ENCODE data around the gene RAB24.

The RAB24 gene

DNA sequence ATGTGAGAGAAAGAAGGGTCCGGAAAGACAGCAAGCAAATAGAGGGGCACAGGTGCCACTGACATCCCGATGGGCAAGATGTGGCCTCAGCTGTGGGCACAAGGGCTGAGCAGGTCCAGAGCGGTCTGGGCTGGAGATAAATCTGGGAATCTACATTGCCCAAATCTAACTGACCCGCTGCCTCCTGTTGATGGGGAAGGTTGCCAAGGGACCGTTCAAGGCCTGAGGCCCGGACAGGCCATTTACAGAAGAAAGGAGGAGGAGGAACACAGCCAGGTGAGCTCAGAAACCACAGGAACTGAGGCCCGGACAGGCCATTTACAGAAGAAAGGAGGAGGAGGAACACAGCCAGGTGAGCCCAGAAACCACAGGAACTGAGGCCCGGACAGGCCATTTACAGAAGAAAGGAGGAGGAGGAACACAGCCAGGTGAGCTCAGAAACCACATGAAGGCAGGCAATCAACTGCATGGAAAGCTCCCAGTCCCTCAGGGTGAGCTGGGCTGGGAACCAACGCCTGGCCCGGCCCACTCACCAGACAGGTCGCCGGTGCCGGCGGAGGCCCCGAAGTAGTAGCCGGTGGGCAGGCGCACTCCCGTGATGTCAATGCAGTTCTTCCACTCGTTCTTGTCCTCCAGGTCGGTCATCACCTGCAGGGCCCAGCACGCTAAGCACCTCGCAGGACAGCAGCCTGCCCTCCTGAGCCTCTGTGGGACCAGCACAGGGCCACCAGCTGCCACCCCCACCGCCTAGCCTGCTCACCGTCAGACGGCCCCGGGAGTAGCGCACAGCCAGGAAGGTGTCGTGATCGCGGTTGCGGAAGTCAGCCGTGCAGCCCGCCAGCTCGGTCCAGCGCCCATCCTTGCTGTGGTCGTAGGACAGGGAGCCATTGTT, 33.3 kb upstream of the RAB24 start:
- TF ChIP-seq, protein P1, sequence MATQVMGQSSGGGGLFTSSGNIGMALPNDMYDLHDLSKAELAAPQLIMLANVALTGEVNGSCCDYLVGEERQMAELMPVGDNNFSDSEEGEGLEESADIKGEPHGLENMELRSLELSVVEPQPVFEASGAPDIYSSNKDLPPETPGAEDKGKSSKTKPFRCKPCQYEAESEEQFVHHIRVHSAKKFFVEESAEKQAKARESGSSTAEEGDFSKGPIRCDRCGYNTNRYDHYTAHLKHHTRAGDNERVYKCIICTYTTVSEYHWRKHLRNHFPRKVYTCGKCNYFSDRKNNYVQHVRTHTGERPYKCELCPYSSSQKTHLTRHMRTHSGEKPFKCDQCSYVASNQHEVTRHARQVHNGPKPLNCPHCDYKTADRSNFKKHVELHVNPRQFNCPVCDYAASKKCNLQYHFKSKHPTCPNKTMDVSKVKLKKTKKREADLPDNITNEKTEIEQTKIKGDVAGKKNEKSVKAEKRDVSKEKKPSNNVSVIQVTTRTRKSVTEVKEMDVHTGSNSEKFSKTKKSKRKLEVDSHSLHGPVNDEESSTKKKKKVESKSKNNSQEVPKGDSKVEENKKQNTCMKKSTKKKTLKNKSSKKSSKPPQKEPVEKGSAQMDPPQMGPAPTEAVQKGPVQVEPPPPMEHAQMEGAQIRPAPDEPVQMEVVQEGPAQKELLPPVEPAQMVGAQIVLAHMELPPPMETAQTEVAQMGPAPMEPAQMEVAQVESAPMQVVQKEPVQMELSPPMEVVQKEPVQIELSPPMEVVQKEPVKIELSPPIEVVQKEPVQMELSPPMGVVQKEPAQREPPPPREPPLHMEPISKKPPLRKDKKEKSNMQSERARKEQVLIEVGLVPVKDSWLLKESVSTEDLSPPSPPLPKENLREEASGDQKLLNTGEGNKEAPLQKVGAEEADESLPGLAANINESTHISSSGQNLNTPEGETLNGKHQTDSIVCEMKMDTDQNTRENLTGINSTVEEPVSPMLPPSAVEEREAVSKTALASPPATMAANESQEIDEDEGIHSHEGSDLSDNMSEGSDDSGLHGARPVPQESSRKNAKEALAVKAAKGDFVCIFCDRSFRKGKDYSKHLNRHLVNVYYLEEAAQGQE (IDR thresholded peaks at IDR 0.05; ENCODE audit: low read depth), result no peak
- TF ChIP-seq RAD21 (IDR thresholded peaks at IDR 0.05; ENCODE audit: low read depth), result no peak

DNA sequence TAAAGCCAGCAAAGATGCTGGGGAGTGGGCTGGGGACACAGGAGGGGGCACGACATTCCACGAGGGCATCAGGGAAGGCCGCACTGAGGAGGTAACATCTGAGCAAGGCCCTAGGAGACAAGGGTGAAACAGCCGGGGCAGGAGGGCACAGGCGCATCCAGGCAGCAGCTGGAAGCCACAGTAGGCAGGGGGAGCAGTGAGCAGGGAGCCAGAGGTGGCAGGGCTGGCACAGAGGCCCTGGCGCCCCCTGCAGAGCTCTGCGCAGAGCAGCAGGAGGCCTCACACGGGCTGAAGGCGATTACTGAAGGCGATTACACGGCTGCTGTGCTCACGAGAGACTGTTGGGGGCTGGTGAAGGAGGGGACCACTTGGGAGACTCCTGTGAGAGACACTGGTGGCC, 32.6 kb upstream of the RAB24 start:
- TF ChIP-seq RAD21 (IDR thresholded peaks at IDR 0.05; ENCODE audit: low read depth) (no peak), EGR1 (IDR thresholded peaks at IDR 0.05) (no peak), EP300 (IDR thresholded peaks at IDR 0.05; ENCODE audit: borderline replicate concordance) (no peak), TEAD4 (IDR thresholded peaks at IDR 0.05) (no peak), TAF1 (IDR thresholded peaks at IDR 0.05; ENCODE audit: low read depth) (no peak), YY1 (IDR thresholded peaks at IDR 0.05; ENCODE audit: low read depth) (no peak), TCF12 (IDR thresholded peaks at IDR 0.05; ENCODE audit: low read depth) (no peak), ZBTB7A (IDR thresholded peaks at IDR 0.05; ENCODE audit: low read depth) (no peak), NFIC (IDR thresholded peaks at IDR 0.05) (no peak), FOXM1 (IDR thresholded peaks at IDR 0.05; ENCODE audit: borderline replicate concordance, low read depth) (no peak), CEBPB (IDR thresholded peaks at IDR 0.05) (no peak), CREB1 (IDR thresholded peaks at IDR 0.05; ENCODE audit: low read depth) (no peak)
- TF ChIP-seq, protein P1 (IDR thresholded peaks at IDR 0.05; ENCODE audit: low read depth), result no peak
- TF ChIP-seq, protein P2, sequence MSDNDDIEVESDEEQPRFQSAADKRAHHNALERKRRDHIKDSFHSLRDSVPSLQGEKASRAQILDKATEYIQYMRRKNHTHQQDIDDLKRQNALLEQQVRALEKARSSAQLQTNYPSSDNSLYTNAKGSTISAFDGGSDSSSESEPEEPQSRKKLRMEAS (IDR thresholded peaks at IDR 0.05), result no peak
- TF ChIP-seq, protein P3, sequence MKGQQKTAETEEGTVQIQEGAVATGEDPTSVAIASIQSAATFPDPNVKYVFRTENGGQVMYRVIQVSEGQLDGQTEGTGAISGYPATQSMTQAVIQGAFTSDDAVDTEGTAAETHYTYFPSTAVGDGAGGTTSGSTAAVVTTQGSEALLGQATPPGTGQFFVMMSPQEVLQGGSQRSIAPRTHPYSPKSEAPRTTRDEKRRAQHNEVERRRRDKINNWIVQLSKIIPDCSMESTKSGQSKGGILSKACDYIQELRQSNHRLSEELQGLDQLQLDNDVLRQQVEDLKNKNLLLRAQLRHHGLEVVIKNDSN (IDR thresholded peaks at IDR 0.05), result no peak

DNA sequence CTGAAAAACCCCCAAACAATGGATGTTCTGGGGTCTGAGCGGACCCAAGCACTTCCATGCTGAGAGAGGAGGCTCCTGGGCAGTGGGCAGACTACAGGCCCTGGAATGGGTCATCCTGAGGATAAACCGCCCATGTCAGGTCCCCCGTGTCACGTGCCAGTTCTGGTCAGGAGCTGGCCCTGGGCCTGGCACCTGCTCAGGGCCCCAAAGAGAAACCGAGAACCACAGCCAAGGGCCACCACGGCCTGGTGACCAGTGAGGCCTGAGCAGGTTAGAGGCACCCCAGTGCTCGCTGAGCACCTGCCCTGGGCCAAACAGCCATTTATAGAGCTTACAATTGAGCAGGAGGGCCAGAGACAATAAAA, 32.2 kb upstream of the RAB24 start:
- TF ChIP-seq NFIC (IDR thresholded peaks at IDR 0.05) (no peak), CEBPB (IDR thresholded peaks at IDR 0.05) (no peak), RAD21 (IDR thresholded peaks at IDR 0.05; ENCODE audit: low read depth) (no peak), TAF1 (IDR thresholded peaks at IDR 0.05; ENCODE audit: low read depth) (no peak), FOXM1 (IDR thresholded peaks at IDR 0.05; ENCODE audit: borderline replicate concordance, low read depth) (no peak), EGR1 (IDR thresholded peaks at IDR 0.05) (no peak), CREB1 (IDR thresholded peaks at IDR 0.05; ENCODE audit: low read depth) (no peak), TCF12 (IDR thresholded peaks at IDR 0.05; ENCODE audit: low read depth) (no peak), ZBTB7A (IDR thresholded peaks at IDR 0.05; ENCODE audit: low read depth) (no peak), EP300 (IDR thresholded peaks at IDR 0.05; ENCODE audit: borderline replicate concordance) (no peak), YY1 (IDR thresholded peaks at IDR 0.05; ENCODE audit: low read depth) (no peak)
- TF ChIP-seq, protein P2 (IDR thresholded peaks at IDR 0.05), result no peak
- TF ChIP-seq, protein P1 (IDR thresholded peaks at IDR 0.05; ENCODE audit: low read depth), result no peak
- TF ChIP-seq, protein P3 (IDR thresholded peaks at IDR 0.05), result no peak
